ENCODE results near the gene HSD17B4.

DNA sequence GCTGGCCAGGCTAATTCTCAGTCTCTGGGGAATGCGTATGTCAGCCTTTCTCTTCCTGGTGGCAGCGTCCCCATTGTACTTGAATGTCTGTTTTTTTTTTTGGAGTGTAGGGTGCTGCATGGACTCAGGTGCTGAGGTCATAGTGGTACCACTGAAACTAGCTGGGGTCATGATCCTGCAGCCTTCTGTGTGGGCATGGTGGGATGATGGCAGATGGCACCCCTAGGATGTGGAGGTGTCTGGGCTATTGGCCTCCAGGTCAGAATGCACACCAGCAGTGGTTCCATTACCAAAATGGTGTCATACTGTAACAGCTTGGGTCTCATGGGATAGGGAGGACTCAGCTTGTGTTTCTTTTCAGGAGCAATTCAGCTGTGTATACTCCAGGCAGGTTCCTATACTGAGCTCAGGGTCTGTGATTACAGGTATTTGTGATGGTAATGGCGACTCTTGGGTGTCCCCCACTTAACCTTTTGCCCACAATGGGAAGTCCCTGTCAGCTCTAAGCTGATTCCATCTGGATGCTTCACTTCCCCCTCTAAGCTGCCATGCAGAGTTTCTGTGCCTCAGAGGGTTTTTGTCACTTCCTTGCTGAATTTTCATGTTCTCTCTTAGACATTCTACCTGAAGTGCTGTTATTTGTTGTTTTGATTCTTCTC lies 17.9 kb downstream of the HSD17B4 start:
- TF ChIP-seq, protein P1, sequence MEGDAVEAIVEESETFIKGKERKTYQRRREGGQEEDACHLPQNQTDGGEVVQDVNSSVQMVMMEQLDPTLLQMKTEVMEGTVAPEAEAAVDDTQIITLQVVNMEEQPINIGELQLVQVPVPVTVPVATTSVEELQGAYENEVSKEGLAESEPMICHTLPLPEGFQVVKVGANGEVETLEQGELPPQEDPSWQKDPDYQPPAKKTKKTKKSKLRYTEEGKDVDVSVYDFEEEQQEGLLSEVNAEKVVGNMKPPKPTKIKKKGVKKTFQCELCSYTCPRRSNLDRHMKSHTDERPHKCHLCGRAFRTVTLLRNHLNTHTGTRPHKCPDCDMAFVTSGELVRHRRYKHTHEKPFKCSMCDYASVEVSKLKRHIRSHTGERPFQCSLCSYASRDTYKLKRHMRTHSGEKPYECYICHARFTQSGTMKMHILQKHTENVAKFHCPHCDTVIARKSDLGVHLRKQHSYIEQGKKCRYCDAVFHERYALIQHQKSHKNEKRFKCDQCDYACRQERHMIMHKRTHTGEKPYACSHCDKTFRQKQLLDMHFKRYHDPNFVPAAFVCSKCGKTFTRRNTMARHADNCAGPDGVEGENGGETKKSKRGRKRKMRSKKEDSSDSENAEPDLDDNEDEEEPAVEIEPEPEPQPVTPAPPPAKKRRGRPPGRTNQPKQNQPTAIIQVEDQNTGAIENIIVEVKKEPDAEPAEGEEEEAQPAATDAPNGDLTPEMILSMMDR (IDR thresholded peaks at IDR 0.05; ENCODE audit: low read depth, low read length, poor library complexity, severe bottlenecking) = no peak
- no peak for TF ChIP-seq EZH2phosphoT487 (IDR thresholded peaks at IDR 0.05; ENCODE audit: borderline replicate concordance, low read length)
